ENCODE measurements around the gene PPM1K.

PPM1K gene

GRCh38 chr4:88216395-88216794, 68.0 kb downstream of the PPM1K start:
- no peak for DNase-seq

GRCh38 chr4:88215351-88215750, 69.0 kb downstream of the PPM1K start:
- DNase-seq = no peak

GRCh38 chr4:88212253-88212561, 72.2 kb downstream of the PPM1K start:
- DNase-seq = no peak

- DNase-seq = no peak
Measured at GRCh38 chr4:88211473-88212252, 72.7 kb downstream of the PPM1K start.

GRCh38 chr4:88208156-88208555, 76.2 kb downstream of the PPM1K start:
- no peak for DNase-seq
